ENCODE measurements around the gene LIAS. TPM values are rescaled to one million over a fixed set of nuclear protein-coding genes. Genes with fewer than 3 reads are reported as not detected.

Gene LIAS
- total and polyA plus RNA-seq, 10 of the 15 experiments (the other 5 are each of a cell fraction or from before 2014, with no cell fraction given): 17.9 to 32.3 (median 26.4) TPM

DNA sequence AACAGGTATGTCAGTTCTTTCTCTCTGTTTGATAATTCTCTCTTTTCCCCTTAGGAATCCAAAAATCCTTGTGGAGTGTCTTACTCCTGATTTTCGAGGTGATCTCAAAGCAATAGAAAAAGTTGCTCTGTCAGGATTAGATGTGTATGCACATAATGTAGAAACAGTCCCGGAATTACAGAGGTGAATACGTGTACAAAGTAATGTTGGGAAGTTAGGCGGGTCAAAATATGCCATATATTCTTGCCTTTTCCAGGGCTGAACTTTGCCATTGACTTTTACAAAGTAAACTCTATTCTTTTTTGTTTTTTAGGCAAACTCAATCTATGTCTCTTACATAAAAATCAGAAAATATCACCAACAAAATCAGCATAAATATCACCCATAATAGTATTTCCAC is 8.6 kb downstream of the LIAS start:
- RAD21 ChIA-PET (ENCODE audit: unreplicated experiment): no interaction called here
- no peaks in the 10 kb centered on the region for H4K20me1 ChIP-seq (ENCODE audit: control insufficient read depth, insufficient read depth)
- no peak overlapping the region for H3K27ac ChIP-seq (ENCODE audit: control insufficient read depth, insufficient read depth)
- peaks cover 7% of the 10 kb centered on the region for H3K4me1 ChIP-seq (ENCODE audit: control insufficient read depth, insufficient read depth, low read length)
- H2AFZ ChIP-seq (ENCODE audit: control insufficient read depth, low read depth, low read length): no peak overlapping the region
- H3K9ac ChIP-seq (ENCODE audit: control insufficient read depth, insufficient read depth, low read length): no peak overlapping the region
- intact Hi-C loops (cut with micrococcal nuclease; ENCODE audit: unreplicated experiment) (loop anchor here (5.0 to 10.0 kb wide), 2 partner anchors 170 to 317 kb away; partner anchors contain the start of gene SMIM14), in situ Hi-C loops (cut with MboI) (no loop called here)
- POLR2A ChIA-PET: interaction anchor here (1.1 kb wide), 1 partner anchor 190 kb away, joined by 3 read pairs; no protein-coding TSS in a partner anchor
- H3K4me2 ChIP-seq (ENCODE audit: control insufficient read depth, insufficient read depth): no peak overlapping the region
- CTCF ChIA-PET: interaction anchor here (1.6 kb wide), 1 partner anchor 190 kb away, joined by 4 read pairs; no protein-coding TSS in a partner anchor
- TF ChIP-seq TCF7 (IDR thresholded peaks at IDR 0.05; ENCODE audit: borderline replicate concordance) (no peak), CBFB (IDR thresholded peaks at IDR 0.05; ENCODE audit: low read depth) (no peak), RBBP5 (conservative IDR thresholded peaks at IDR 0.05) (no peak), GABPA (IDR thresholded peaks at IDR 0.05; ENCODE audit: low read depth) (no peak), HDGF (IDR thresholded peaks at IDR 0.05) (no peak), ZBED1 (IDR thresholded peaks at IDR 0.05; ENCODE audit: borderline replicate concordance) (no peak), ZNF217 (IDR thresholded peaks at IDR 0.05) (no peak), BCL11A (IDR thresholded peaks at IDR 0.05; ENCODE audit: low read depth, low read length) (no peak), CBX5 (IDR thresholded peaks at IDR 0.05; ENCODE audit: low read depth) (no peak), BACH1 (IDR thresholded peaks at IDR 0.05; ENCODE audit: borderline replicate concordance) (no peak), NR2C2 (IDR thresholded peaks at IDR 0.05; ENCODE audit: borderline replicate concordance, control insufficient read depth, insufficient read length, low read depth) (no peak), CHD2 (IDR thresholded peaks at IDR 0.05; ENCODE audit: borderline replicate concordance, low read depth, low read length) (no peak)
- TF ChIP-seq, protein P1, sequence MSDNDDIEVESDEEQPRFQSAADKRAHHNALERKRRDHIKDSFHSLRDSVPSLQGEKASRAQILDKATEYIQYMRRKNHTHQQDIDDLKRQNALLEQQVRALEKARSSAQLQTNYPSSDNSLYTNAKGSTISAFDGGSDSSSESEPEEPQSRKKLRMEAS (IDR thresholded peaks at IDR 0.05; ENCODE audit: low read depth, low read length): no peak
- TF ChIP-seq, protein P2, sequence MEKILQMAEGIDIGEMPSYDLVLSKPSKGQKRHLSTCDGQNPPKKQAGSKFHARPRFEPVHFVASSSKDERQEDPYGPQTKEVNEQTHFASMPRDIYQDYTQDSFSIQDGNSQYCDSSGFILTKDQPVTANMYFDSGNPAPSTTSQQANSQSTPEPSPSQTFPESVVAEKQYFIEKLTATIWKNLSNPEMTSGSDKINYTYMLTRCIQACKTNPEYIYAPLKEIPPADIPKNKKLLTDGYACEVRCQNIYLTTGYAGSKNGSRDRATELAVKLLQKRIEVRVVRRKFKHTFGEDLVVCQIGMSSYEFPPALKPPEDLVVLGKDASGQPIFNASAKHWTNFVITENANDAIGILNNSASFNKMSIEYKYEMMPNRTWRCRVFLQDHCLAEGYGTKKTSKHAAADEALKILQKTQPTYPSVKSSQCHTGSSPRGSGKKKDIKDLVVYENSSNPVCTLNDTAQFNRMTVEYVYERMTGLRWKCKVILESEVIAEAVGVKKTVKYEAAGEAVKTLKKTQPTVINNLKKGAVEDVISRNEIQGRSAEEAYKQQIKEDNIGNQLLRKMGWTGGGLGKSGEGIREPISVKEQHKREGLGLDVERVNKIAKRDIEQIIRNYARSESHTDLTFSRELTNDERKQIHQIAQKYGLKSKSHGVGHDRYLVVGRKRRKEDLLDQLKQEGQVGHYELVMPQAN (conservative IDR thresholded peaks at IDR 0.05): no peak
- TF ChIP-seq, protein P3, sequence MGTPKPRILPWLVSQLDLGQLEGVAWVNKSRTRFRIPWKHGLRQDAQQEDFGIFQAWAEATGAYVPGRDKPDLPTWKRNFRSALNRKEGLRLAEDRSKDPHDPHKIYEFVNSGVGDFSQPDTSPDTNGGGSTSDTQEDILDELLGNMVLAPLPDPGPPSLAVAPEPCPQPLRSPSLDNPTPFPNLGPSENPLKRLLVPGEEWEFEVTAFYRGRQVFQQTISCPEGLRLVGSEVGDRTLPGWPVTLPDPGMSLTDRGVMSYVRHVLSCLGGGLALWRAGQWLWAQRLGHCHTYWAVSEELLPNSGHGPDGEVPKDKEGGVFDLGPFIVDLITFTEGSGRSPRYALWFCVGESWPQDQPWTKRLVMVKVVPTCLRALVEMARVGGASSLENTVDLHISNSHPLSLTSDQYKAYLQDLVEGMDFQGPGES (IDR thresholded peaks at IDR 0.05): no peak
- TF ChIP-seq, protein P4, sequence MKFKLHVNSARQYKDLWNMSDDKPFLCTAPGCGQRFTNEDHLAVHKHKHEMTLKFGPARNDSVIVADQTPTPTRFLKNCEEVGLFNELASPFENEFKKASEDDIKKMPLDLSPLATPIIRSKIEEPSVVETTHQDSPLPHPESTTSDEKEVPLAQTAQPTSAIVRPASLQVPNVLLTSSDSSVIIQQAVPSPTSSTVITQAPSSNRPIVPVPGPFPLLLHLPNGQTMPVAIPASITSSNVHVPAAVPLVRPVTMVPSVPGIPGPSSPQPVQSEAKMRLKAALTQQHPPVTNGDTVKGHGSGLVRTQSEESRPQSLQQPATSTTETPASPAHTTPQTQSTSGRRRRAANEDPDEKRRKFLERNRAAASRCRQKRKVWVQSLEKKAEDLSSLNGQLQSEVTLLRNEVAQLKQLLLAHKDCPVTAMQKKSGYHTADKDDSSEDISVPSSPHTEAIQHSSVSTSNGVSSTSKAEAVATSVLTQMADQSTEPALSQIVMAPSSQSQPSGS (IDR thresholded peaks at IDR 0.05; ENCODE audit: low read length): no peak
- TF ChIP-seq, protein P5, sequence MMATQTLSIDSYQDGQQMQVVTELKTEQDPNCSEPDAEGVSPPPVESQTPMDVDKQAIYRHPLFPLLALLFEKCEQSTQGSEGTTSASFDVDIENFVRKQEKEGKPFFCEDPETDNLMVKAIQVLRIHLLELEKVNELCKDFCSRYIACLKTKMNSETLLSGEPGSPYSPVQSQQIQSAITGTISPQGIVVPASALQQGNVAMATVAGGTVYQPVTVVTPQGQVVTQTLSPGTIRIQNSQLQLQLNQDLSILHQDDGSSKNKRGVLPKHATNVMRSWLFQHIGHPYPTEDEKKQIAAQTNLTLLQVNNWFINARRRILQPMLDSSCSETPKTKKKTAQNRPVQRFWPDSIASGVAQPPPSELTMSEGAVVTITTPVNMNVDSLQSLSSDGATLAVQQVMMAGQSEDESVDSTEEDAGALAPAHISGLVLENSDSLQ (IDR thresholded peaks at IDR 0.05): no peak
- no peaks in the 10 kb centered on the region; the same call in 1 of the 2 replicates for H3K79me2 ChIP-seq (ENCODE audit: control insufficient read depth, insufficient read depth, low read length)
- no peak overlapping the region for H3K4me3 ChIP-seq
- no TSS peak for BruUV-seq (replicated peaks)
- SMC1A ChIA-PET (ENCODE audit: uncharacterized antibody, unreplicated experiment): interaction anchor here (0.8 to 1.3 kb wide), 3 partner anchors 9 to 506 kb away, joined by 3 read pairs; no protein-coding TSS in a partner anchor
- H3K27me3 ChIP-seq (replicated peaks in 1 of 2; ENCODE audit: control insufficient read depth in 2 of 2, insufficient read depth in 2 of 2, low read length in 1 of 2): no peaks in the 10 kb centered on the region
- FAIRE-seq: peak; percentile 75
- H3K9me3 ChIP-seq (replicated peaks; ENCODE audit: control insufficient read depth, insufficient read depth, low read length): no peaks in the 10 kb centered on the region
- ATAC-seq: no peak
- no peak for DNase-seq (ENCODE audit: low read depth, low spot score)
- H3K36me3 ChIP-seq (ENCODE audit: control insufficient read depth in 2 of 2, insufficient read depth in 2 of 2, low read length in 1 of 2): peaks cover 2 to 29% of the 10 kb centered on the region in 2 experiments; a peak in 3 of 4 replicates
- 84% methylated on average over 4 of the region's 4 CpGs for WGBS (ENCODE audit: insufficient coverage, insufficient replicate concordance, low lambda C conversion rate, missing lambda C conversion rate)

All from GM12878 (cell line).